ENCODE results near the gene AKAP10.

DNA sequence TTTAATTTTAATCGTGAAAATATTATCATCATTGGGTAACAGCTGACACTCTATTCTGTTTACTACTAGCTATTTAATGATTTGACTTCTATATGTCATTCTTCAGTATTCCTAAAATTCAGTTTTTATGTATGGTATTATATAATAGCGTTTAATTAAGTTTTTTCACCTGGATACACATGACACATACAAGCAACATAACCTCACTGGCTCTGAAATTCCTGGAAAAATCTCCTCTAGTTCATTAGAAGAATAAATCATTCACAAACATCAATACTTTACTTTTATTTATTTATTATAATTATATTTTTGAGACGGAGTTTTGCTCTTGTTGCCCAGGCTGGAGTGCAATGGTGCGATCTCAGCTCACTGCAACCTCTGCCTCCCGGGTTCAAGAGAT is 44.0 kb downstream of the AKAP10 start:
- TF ChIP-seq, protein P1, sequence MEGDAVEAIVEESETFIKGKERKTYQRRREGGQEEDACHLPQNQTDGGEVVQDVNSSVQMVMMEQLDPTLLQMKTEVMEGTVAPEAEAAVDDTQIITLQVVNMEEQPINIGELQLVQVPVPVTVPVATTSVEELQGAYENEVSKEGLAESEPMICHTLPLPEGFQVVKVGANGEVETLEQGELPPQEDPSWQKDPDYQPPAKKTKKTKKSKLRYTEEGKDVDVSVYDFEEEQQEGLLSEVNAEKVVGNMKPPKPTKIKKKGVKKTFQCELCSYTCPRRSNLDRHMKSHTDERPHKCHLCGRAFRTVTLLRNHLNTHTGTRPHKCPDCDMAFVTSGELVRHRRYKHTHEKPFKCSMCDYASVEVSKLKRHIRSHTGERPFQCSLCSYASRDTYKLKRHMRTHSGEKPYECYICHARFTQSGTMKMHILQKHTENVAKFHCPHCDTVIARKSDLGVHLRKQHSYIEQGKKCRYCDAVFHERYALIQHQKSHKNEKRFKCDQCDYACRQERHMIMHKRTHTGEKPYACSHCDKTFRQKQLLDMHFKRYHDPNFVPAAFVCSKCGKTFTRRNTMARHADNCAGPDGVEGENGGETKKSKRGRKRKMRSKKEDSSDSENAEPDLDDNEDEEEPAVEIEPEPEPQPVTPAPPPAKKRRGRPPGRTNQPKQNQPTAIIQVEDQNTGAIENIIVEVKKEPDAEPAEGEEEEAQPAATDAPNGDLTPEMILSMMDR (IDR thresholded peaks at IDR 0.05) = no peak
- no peak for TF ChIP-seq EZH2 (IDR thresholded peaks at IDR 0.05; ENCODE audit: borderline replicate concordance, insufficient read depth, low read depth, low read length, poor library complexity, severe bottlenecking)

All from B cell (primary cell).